Upper lobe of left lung (tissue), 6 donors: Measurements from ENCODE around the gene NISCH. TPM values are rescaled to one million over a fixed set of nuclear protein-coding genes. Genes with fewer than 3 reads are reported as not detected.

Source experiments
- ATAC-seq, 2 donors: fragments of 200-7000 bp; cut with Tn5 transposase; one replicate each; pipeline ENCODE4 v1.9.1; 2022; ENCODE audit warnings: mild to moderate bottlenecking in 2 of 2, moderate library complexity in 2 of 2; ENCODE audit not compliant: low FRiP score in 2 of 2
- DNase-seq, 2 donors: peaks; one replicate each; pipeline ENCODE4 v3.0.0-alpha.2; 2019 to 2020
- H3K27ac ChIP-seq, 4 donors: fragments of 200-600 bp; sonication (generic); one replicate each; pipeline ENCODE4 v1.5.1; 2016 to 2019
- H3K27me3 ChIP-seq, 4 donors: fragments of 200-600 bp; sonication (generic); one replicate each; pipeline ENCODE4 v1.5.1; 2017 to 2019
- H3K36me3 ChIP-seq, 4 donors: fragments of 200-600 bp; sonication (generic); one replicate each; pipeline ENCODE4 v1.5.1; 2016 to 2019
- H3K4me1 ChIP-seq, 4 donors: fragments of 200-600 bp; sonication (generic); one replicate each; pipeline ENCODE4 v1.5.1; 2018 to 2019
- H3K4me3 ChIP-seq, 4 donors: fragments of 200-600 bp; sonication (generic); one replicate each; pipeline ENCODE4 v1.5.1; 2017 to 2019; ENCODE audit warnings: mild to moderate bottlenecking in 2 of 4, moderate library complexity in 1 of 4
- H3K9me3 ChIP-seq, 4 donors: fragments of 200-600 bp; sonication (generic); one replicate each; pipeline ENCODE4 v1.5.1; 2018 to 2019
- EP300 ChIP-seq, 4 donors: sonication (generic); formaldehyde crosslinking; IDR thresholded peaks; one replicate each; pipeline ENCODE4 v1.5.1; 2017; ENCODE audit warnings: antibody characterized with exemption in 4 of 4, control low read depth in 2 of 4
- POLR2A ChIP-seq, 4 donors: fragments of 450-650 bp; IDR thresholded peaks; one replicate each; pipeline ENCODE4 v1.5.1; 2016 to 2017; ENCODE audit warnings: antibody characterized with exemption in 4 of 4, mild to moderate bottlenecking in 2 of 4
- POLR2AphosphoS5 ChIP-seq, 2 donors: sonication (generic); formaldehyde crosslinking; IDR thresholded peaks; one replicate each; pipeline ENCODE4 v1.5.1; 2017; ENCODE audit warnings: antibody characterized with exemption in 2 of 2
- WGBS, 2 donors: methylation state at CpG; one replicate each; pipeline ENCODE4 v1.1.5; 2017 to 2018; 5-methylcytosine and 5-hydroxymethylcytosine counted together
- total RNA-seq, 6 donors: library from RNA; depleted of rRNA in 4 of 6; stranded (reverse); fragments of >200 nt in 4 of 6; gene quantifications; one replicate each; pipeline versions ENCODE4 v1.1.0 to v1.2.1, GENCODE V29; 2016 to 2021
- TF ChIP-seq, protein P1 (sequence below), 6 experiments: fragments of 450-650 bp in 4 of 6; fragments of 200-600 bp in 2 of 6; sonication (generic) in 2 of 6; IDR thresholded peaks; one replicate each; pipeline ENCODE4 v1.5.1; 2016 to 2019; ENCODE audit warnings: antibody characterized with exemption in 6 of 6
- donor health status: DM: no; HTN: no; CAD: no; lungs with moderate emphysema.
- donor health status: DM: no; HTN: yes; CAD: no; lungs with severe emphysema.

NISCH gene
- total RNA-seq, 6 donors from 2014 or later: 60.7 to 288 (median 83.0) TPM

DNA sequence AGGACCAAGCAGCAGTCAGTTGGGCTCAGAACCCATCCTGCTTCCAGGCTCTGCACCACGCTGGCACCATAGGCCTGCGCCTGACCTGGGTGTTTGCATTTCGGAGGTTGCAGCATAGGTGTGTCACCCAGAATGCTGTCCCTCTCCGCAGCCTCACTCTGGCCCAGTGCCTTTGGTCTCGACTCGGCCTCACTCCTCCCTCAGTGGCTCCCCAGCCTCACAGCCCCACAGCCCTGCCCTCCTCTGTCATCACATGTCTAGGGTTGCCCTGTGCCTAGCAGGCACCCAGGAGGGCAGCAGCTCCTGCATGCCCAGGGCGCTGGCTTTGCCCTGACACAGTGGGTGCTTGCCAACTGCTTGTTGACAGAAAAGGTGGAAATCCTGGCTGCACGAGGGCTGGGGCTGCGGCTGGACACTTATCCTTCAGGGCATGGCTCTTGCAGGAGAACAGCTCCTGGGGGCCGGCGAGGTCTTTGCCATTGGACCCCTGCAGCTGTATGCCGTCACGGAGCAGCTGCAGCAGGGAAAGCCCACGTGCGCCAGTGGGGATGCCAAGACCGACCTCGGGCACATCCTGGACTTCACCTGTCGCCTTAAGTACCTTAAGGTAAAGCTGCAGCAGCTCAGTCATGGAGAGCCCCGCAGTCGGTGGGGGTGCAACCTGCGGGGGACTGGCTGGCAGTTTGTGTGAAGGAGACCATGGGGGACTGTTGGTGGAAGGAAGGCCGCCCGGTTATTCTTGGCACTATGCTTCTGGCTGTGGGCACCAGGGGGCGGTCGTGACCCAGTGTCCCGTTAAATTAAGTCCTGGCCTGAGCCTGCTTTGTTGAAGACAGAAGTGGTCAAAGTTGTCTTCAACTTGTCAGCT lies 16.2 kb downstream of the NISCH start:
- no peaks in the 10 kb centered on the region for H3K27me3 ChIP-seq
- TF ChIP-seq, protein P1, sequence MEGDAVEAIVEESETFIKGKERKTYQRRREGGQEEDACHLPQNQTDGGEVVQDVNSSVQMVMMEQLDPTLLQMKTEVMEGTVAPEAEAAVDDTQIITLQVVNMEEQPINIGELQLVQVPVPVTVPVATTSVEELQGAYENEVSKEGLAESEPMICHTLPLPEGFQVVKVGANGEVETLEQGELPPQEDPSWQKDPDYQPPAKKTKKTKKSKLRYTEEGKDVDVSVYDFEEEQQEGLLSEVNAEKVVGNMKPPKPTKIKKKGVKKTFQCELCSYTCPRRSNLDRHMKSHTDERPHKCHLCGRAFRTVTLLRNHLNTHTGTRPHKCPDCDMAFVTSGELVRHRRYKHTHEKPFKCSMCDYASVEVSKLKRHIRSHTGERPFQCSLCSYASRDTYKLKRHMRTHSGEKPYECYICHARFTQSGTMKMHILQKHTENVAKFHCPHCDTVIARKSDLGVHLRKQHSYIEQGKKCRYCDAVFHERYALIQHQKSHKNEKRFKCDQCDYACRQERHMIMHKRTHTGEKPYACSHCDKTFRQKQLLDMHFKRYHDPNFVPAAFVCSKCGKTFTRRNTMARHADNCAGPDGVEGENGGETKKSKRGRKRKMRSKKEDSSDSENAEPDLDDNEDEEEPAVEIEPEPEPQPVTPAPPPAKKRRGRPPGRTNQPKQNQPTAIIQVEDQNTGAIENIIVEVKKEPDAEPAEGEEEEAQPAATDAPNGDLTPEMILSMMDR (IDR thresholded peaks at IDR 0.05): peak; percentile 60 to 83 (median 72)
- TF ChIP-seq EP300 (IDR thresholded peaks at IDR 0.05): no peak
- H3K4me1 ChIP-seq: peaks cover 31 to 52% (median 39%) of the 10 kb centered on the region in 4 donors
- 40 to 47% methylated on average over 3 to 26 of the region's 26 CpGs for WGBS, 2 donors
- H3K4me3 ChIP-seq: no peak overlapping the region
- DNase-seq (peak; percentile 76 to 91), ATAC-seq (peak; percentile 78 to 87)
- H3K36me3 ChIP-seq: peaks cover 10 to 60% (median 49%) of the 10 kb centered on the region in 4 donors
- peak overlapping the region in 3 of 4 donors; percentile 44 to 56 (median 47) for H3K27ac ChIP-seq
- no peaks in the 10 kb centered on the region for H3K9me3 ChIP-seq

DNA sequence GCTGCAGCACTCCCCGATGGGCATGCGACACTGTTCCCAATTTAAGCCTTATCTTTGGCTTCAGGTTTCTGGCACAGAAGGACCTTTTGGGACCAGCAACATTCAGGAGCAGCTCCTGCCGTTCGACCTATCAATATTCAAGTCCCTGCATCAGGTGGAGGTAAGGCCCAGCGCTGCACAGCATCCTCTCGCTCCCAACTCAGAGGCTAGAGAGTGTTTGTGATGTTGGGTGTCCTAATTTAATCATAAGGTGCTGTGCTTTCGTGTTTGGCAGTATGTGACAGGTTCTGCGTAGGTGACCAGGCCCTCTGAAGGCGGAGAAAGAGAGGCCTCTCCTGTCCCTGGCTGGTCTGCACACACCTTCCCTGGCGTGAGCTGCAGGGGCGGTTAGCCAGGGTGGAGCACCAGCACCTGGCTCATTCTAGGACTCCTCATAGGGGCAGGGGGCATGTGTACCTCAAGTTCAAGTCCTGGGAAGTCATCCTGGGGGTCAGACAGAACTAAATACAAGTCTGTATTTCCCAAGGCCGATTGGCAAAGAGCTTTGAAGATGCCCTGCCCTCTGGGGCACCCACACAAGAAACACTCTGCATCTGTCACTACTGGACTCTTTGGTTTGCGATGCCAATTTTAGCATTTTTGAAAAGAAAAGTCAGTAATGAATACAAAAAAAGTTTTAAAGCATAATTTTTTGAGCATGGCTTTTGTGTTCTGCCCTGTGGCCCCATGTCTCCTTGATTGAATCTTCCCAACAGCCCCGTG lies 17.0 kb downstream of the NISCH start:
- 73 to 76% methylated on average over 12 to 14 of the region's 14 CpGs for WGBS, 2 donors
- Histone ChIP-seq H3K4me3 (no peak overlapping the region), H3K36me3 (peaks cover 13 to 68% (median 56%) of the 10 kb centered on the region in 4 donors), H3K9me3 (no peaks in the 10 kb centered on the region), H3K27ac (peak overlapping the region in 1 of 4 donors; percentile 47), H3K27me3 (no peaks in the 10 kb centered on the region), H3K4me1 (peaks cover 29 to 48% (median 37%) of the 10 kb centered on the region in 4 donors)
- ATAC-seq (no peak), DNase-seq (no peak)
- TF ChIP-seq POLR2AphosphoS5 (IDR thresholded peaks at IDR 0.05) (no peak), POLR2A (IDR thresholded peaks at IDR 0.05) (no peak), EP300 (IDR thresholded peaks at IDR 0.05) (no peak)
- TF ChIP-seq, protein P1 (IDR thresholded peaks at IDR 0.05): no peak

DNA sequence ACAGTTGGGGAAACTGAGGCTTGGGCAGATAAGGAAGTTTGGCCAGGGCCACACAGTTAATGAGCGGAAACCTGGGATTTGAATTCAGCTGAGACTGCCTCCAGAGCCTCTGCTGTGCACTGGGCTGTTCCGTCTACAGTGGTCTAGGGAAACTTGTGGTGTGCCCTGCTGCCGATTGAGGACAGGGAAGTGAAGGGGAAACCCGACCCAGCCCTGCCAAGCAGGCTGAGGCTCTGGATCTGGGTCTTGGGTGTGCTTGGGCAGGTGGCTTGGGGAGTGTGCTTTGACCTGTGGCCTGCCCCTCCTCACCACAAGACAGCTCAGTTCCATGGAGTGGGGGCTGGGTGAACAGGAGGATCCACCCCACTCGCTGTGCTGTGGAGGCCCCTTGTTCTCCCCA lies 17.6 kb downstream of the NISCH start:
- TF ChIP-seq POLR2AphosphoS5 (IDR thresholded peaks at IDR 0.05): no peak
- no peak for TF ChIP-seq POLR2A (IDR thresholded peaks at IDR 0.05)
- no peak for TF ChIP-seq EP300 (IDR thresholded peaks at IDR 0.05)
- TF ChIP-seq, protein P1 (IDR thresholded peaks at IDR 0.05): no peak
- no peak overlapping the region for H3K27ac ChIP-seq
- H3K27me3 ChIP-seq: no peaks in the 10 kb centered on the region
- no peak overlapping the region for H3K4me3 ChIP-seq
- WGBS, 2 donors: 90 to 100% methylated on average over 3 to 5 of the region's 5 CpGs
- H3K36me3 ChIP-seq: peaks cover 19 to 74% (median 62%) of the 10 kb centered on the region in 4 donors
- no peak for ATAC-seq
- no peak for DNase-seq
- H3K9me3 ChIP-seq: no peaks in the 10 kb centered on the region
- peaks cover 29 to 43% (median 36%) of the 10 kb centered on the region in 4 donors for H3K4me1 ChIP-seq

DNA sequence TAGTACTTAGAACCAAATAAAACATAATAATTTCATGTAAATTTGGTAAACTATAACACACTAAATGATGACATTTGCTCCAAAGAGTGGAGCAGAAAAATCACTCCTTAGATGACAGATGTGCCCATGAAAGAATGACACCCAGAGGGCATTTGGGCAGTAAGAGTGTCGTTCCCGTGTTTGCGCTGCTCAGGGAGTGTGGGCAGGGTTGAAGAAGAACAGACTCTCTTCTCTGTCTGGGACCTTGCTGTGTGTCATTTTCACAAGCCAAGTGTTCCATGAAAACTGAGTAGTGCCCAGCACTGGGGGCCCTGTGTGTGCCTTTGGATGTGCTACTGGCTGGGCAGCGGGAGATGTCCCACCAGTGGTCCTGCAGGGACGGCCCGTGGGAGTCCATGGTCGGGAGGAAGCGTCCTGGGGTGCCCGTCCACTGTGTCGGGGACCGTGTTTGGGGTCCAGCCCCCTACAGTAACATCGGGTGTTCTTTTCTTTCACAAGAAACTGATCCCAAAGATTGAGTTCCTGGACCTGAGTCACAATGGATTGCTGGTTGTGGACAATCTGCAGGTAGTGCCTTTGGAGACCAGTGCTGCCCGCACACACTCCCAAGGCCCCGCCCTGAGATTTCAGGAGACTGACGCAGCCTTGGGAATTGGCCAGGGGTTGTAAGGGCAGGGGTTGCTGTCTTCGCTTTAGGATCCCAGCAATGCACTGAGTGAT lies 21.8 kb downstream of the NISCH start:
- ATAC-seq (no peak), DNase-seq (no peak)
- TF ChIP-seq POLR2A (IDR thresholded peaks at IDR 0.05) (no peak), EP300 (IDR thresholded peaks at IDR 0.05) (no peak), POLR2AphosphoS5 (IDR thresholded peaks at IDR 0.05) (no peak)
- TF ChIP-seq, protein P1 (IDR thresholded peaks at IDR 0.05): no peak
- 90 to 97% methylated on average over 12 to 16 of the region's 16 CpGs for WGBS, 2 donors
- H3K9me3 ChIP-seq: no peaks in the 10 kb centered on the region
- H3K4me1 ChIP-seq: peaks cover 6 to 20% (median 10%) of the 10 kb centered on the region in 4 donors
- no peaks in the 10 kb centered on the region for H3K27me3 ChIP-seq
- no peak overlapping the region for H3K4me3 ChIP-seq
- no peak overlapping the region for H3K27ac ChIP-seq
- peaks cover 33 to 100% (median 92%) of the 10 kb centered on the region in 4 donors for H3K36me3 ChIP-seq
